IPS DF 6.9 (cell line): ENCODE data around the gene GLA.

Experiments used
- DNase-seq: peaks from one replicate; pipeline ENCODE4 v3.0.0-alpha.2; 2013; ENCODE audit warnings: low read depth, low spot score
- H3K27ac ChIP-seq: one replicate; pipeline ENCODE4 v1.5.1; 2013; ENCODE audit warnings: low read length, control low read depth
- H3K27me3 ChIP-seq: 2 replicates; pipeline ENCODE4 v1.6.1; 2013; ENCODE audit warnings: mild to moderate bottlenecking, low read length; ENCODE audit not compliant: control insufficient read depth, insufficient read depth
- H3K36me3 ChIP-seq: 2 replicates; pipeline ENCODE4 v1.6.1; 2013; ENCODE audit warnings: low read length; ENCODE audit not compliant: control insufficient read depth, insufficient read depth
- H3K4me1 ChIP-seq: 2 replicates; pipeline ENCODE4 v1.6.1; 2013; ENCODE audit warnings: low read length; ENCODE audit not compliant: control insufficient read depth, insufficient read depth
- H3K4me3 ChIP-seq: 2 replicates; pipeline ENCODE4 v1.5.1; 2013; ENCODE audit warnings: mild to moderate bottlenecking, low read length
- H3K9me3 ChIP-seq: 2 replicates; pipeline ENCODE4 v1.6.1; 2013; ENCODE audit warnings: low read length, inconsistent platforms; ENCODE audit not compliant: control insufficient read depth, insufficient read depth
- WGBS: extraction: QIAGEN DNeasy Blood & Tissue Kit; methylation state at CpG from one replicate; pipeline ENCODE4 v1.1.7; 2013; ENCODE audit warnings: mixed read lengths, missing lambda C conversion rate; ENCODE audit not compliant: insufficient read length, insufficient coverage; 5-methylcytosine and 5-hydroxymethylcytosine counted together

GLA gene

DNA sequence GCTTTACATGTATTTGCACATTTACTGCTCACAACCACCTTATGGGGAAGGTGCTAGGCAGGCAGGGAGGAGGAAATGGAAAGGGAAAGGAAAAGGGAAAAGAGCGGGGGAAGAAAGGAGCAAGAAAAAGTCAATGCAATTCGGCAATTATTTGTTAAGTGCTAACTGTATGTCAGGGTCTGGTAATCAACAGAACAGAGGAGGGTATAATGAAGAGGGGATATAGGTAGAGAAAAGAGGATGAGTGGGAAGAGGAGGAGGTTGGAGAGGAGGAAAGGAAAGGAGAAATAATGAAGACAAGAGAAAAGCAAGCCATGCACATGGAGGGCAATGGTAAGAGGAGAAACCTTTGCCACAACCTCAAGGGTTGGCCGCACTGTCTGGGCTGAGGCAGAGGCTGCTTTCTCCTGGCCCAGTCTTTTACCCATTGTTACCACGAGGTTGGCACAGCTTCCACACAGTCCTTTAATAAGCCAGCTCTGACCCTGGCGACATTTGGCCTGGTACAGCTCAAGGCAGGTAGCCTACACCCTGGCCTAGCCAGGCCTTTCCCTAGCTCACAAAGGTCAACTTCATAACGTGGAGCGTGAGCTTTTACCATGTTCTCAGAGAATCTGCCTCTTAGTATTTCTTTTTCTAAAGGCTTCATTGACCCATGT is 22.6 kb downstream of the GLA start:
- H3K27ac ChIP-seq = no peak overlapping the region
- WGBS = no CpG with 5 or more reads among the region's 7 CpGs
- H3K4me1 ChIP-seq = no peaks in the 10 kb centered on the region
- no peaks in the 10 kb centered on the region for H3K27me3 ChIP-seq
- H3K36me3 ChIP-seq = no peaks in the 10 kb centered on the region
- H3K4me3 ChIP-seq = no peak overlapping the region
- H3K9me3 ChIP-seq = no peaks in the 10 kb centered on the region
- DNase-seq = no peak

DNA sequence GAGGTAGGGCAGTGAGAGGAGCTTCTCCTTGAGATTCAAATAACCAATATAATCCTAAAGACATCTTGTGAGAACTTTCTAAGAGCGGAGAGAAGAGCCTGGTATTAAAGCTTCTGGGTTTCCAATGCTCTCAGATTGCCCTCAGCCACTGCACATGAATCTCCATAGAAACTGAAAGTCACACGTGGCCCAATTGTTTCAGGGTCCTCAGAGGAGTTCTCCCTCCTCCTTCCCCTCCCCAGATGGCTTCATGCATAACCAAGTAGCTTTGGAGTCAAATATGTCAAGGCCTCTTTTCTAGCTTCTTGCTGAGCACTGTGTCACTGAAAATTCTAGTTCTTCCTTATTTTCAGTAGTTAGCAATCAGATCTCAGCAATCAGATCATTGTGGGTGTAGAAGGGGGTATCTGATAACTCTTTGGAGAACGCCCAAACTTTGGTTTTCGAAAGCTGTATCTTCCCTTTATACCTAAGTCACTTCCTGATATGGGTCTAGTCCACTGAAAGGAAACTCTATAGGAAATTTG is 24.0 kb downstream of the GLA start:
- Histone ChIP-seq H3K27ac (no peak overlapping the region), H3K4me3 (no peak overlapping the region)
- no peak for DNase-seq

DNA sequence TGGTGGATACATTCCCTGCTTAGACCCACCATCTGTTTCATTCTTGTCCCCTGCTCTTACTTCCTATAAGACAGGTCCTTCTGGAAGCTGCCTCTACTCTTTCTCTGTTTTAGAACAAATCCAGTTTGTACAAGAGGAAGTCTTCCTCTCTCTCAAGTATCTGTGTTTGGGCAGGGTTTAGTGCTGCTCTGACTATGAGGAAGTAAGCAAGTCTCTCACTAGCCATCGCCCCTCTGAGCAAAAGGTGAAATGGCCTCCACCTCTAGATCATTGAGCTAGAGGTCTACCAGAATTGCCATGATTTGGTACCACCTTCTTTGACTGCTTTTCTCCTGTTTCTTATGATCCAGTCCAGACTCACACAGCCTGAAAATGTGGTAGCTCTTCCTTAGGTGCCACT is 30.2 kb downstream of the GLA start:
- WGBS = no CpG with 5 or more reads among the region's 1 CpG
- Histone ChIP-seq H3K4me3 (no peak overlapping the region), H3K27me3 (no peaks in the 10 kb centered on the region), H3K36me3 (no peaks in the 10 kb centered on the region), H3K9me3 (no peaks in the 10 kb centered on the region), H3K27ac (no peak overlapping the region), H3K4me1 (no peaks in the 10 kb centered on the region)
- DNase-seq = no peak

More for the DNA sequence above, 24.0 kb downstream of the GLA start:
- Histone ChIP-seq H3K27me3 (no peaks in the 10 kb centered on the region), H3K36me3 (no peaks in the 10 kb centered on the region), H3K9me3 (no peaks in the 10 kb centered on the region), H3K4me1 (no peaks in the 10 kb centered on the region)
- no CpG with 5 or more reads among the region's 4 CpGs for WGBS

DNA sequence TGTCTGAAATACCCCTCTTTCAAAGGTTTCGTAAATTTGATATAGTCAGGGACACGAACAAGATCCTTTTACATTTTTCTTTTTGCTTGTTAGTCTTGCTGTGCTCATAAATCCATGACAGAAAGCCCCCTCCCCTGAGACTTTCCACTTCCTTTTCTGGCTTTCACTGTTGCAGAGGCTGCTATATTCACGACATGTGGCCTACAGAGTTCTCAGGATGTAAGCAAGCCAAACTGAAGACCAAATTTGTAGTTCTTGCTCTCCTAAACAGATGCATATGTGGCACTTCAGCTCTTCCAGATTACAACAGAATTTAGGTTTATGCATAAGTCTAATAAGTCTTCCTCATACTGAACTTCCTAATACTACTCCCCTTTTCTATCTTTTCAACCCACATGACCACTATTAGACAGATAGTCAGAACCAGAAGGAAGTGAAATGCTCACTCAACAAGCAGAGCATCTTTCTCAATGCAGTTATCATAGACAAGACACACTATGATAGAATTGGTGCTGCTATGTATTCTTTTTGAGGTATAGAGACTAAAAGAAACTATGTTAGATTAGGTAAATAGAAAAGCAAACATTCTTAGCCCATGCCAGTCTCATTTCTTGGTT is 36.7 kb downstream of the GLA start:
- no peak for DNase-seq
- WGBS = no CpG with 5 or more reads among the region's 3 CpGs
- no peak overlapping the region for H3K4me3 ChIP-seq
- no peaks in the 10 kb centered on the region for H3K27me3 ChIP-seq
- no peaks in the 10 kb centered on the region for H3K4me1 ChIP-seq
- H3K27ac ChIP-seq = no peak overlapping the region
- H3K9me3 ChIP-seq = no peaks in the 10 kb centered on the region
- H3K36me3 ChIP-seq = no peaks in the 10 kb centered on the region

DNA sequence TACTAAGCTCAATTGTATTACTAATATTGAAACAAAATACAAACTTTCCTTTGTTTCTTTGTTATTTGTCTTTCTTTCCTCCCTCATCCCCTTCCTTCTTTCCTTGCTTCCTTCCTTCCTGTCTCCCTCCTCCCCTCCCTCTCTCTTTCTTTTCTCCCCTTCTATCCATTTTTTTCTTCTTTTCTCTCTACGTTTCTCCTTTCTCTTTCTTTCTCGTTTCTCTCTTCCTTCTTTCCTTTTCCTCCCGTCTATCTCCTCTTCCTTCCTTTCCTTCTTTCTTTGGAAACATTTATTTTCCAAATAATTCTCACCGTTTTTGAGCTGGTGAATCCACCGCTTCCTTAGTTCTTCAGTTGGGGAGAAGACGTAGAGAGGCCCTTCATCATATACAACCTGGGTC is 38.0 kb downstream of the GLA start:
- Histone ChIP-seq H3K27ac (no peak overlapping the region), H3K4me1 (no peaks in the 10 kb centered on the region), H3K9me3 (no peaks in the 10 kb centered on the region), H3K27me3 (no peaks in the 10 kb centered on the region), H3K36me3 (no peaks in the 10 kb centered on the region), H3K4me3 (no peak overlapping the region)
- DNase-seq = no peak
- WGBS = 99% methylated on average over 3 of the region's 6 CpGs

DNA sequence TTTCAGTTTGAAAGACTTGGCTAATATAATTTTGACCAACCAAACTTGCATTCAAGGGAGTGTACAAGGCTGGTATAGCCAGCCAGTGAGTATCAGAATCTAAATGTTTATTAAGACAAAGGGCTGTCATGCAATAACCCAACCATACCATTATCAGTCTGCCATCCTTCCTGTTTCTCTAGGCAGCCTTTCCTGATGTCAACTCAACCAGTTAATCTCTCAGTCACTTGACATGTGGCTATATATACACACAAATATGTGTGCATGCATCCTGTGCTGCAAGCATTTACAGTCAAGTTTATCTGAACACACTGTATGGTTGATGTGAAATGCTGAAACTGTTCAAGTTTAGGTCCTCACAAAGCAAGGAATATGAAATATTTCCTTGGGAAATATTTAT is 38.9 kb downstream of the GLA start:
- Histone ChIP-seq H3K9me3 (no peaks in the 10 kb centered on the region), H3K27me3 (no peaks in the 10 kb centered on the region), H3K27ac (no peak overlapping the region), H3K36me3 (no peaks in the 10 kb centered on the region), H3K4me3 (no peak overlapping the region), H3K4me1 (no peaks in the 10 kb centered on the region)
- no peak for DNase-seq

DNA sequence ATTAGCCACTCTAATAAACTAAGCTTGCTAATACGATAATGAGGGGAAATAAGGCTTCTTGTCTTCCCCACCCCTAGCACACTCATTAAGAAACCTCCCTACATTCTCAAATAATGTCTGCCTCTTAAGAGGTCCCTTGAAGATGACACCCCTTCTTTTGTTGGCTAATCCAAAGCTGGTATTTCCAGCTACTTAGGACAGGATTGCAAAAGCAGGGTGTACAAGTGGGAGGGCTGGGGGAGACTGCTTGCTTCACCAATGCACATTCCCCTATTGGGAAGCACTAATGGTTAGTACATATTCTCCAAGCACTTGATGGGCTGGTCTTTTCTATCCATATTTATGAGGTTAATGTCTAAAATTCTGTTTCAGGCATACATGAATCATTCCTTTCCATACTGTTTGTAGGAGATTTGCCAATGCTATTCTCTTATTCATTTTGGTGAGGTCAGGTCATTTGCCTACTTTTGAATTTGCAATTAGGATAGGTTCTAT is 42.4 kb downstream of the GLA start:
- no CpG with 5 or more reads among the region's 1 CpG for WGBS
- no peak overlapping the region for H3K27ac ChIP-seq
- H3K36me3 ChIP-seq = no peaks in the 10 kb centered on the region
- no peaks in the 10 kb centered on the region for H3K27me3 ChIP-seq
- no peaks in the 10 kb centered on the region for H3K9me3 ChIP-seq
- DNase-seq = no peak
- H3K4me3 ChIP-seq = no peak overlapping the region
- no peaks in the 10 kb centered on the region for H3K4me1 ChIP-seq

DNA sequence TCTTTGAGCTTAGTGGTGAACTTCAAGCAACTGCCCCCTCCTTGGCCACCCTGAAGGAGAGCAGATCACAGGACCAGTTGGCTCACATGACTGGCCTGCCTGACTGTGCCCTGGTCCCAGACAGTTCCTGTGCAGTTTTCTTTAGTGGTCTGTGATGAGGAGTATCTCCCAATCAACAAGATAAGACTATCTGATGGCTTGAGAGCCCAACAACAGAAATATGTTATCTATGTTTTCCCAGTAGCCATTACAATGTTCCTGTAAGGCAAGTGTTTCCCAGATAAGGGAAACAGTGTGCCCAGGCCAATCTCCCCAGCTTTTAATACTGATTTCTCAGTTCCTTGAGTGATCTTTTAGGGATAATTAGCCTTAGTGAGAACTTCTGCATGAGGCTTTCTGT is 45.0 kb downstream of the GLA start:
- no peaks in the 10 kb centered on the region for H3K9me3 ChIP-seq
- no peak overlapping the region for H3K27ac ChIP-seq
- H3K36me3 ChIP-seq = no peaks in the 10 kb centered on the region
- H3K27me3 ChIP-seq = no peaks in the 10 kb centered on the region
- no peak for DNase-seq
- H3K4me1 ChIP-seq = no peaks in the 10 kb centered on the region
- no peak overlapping the region for H3K4me3 ChIP-seq

DNA sequence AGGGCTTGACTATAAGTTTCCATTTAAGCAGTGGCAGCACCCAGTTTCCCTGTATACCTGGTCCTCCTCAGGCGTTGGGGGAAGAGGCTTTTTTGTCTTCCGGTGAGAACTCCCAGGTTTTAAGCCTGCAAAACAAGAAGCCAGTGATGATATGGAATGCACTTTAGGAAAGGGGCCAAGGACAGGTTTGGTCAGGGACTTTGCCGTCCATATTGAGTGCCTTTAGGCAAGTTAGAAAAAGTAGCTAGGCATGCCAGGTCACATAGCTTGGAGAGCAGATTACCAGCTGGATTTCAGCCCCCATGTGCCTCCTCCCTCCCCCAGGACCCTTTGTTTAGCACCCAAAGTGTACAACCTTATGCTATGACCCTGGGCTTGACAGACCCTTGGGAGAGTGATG is 45.6 kb downstream of the GLA start:
- DNase-seq = no peak
- no peaks in the 10 kb centered on the region for H3K36me3 ChIP-seq
- no peak overlapping the region for H3K4me3 ChIP-seq
- no peaks in the 10 kb centered on the region for H3K9me3 ChIP-seq
- no peaks in the 10 kb centered on the region for H3K4me1 ChIP-seq
- H3K27ac ChIP-seq = no peak overlapping the region
- H3K27me3 ChIP-seq = no peaks in the 10 kb centered on the region
- no CpG with 5 or more reads among the region's 3 CpGs for WGBS

DNA sequence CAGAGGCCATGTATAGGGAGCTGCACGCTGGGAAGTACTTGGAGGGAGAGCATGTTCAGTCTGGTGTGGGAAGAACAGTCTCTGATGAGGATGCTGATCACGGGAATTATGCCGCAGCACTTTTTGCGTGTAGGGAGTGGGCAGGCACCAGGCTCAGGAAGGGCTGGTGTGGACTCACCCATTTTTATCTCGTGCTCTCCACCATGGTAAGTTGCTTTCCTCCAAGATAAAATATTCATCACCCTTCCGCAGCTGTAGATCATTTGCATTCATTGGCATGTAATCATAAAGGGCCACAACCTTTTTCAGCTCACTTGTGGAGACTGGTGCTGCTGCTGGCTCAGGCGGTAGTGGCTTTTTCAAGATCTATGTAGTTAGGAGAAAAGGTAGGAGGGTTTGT is 47.3 kb downstream of the GLA start:
- H3K27ac ChIP-seq = no peak overlapping the region

DNA sequence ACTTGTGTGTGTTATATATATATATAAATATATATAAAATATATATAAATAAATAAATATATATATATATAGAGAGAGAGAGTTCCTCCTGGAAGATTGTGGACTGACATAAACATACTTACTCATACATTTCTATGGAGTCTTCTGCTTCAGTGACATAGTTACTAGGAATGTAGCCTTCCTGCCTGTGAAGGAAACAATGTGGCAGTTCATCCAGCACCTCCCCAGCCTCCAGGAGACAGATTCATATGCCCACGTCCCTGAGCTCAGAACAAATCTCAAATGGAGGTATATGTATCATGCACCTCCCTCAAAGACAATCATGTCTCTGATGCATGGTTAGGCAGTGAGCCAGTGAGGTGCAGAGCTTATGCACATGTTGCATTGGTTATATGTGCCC is 47.8 kb downstream of the GLA start:
- Histone ChIP-seq H3K4me1 (no peaks in the 10 kb centered on the region), H3K4me3 (no peak overlapping the region), H3K9me3 (no peaks in the 10 kb centered on the region), H3K27me3 (no peaks in the 10 kb centered on the region), H3K36me3 (no peaks in the 10 kb centered on the region), H3K27ac (no peak overlapping the region)
- no CpG with 5 or more reads among the region's 1 CpG for WGBS
- DNase-seq = no peak

More for the DNA sequence above, 47.3 kb downstream of the GLA start:
- H3K4me3 ChIP-seq = no peak overlapping the region
- H3K9me3 ChIP-seq = no peaks in the 10 kb centered on the region
- DNase-seq = no peak
- H3K27me3 ChIP-seq = no peaks in the 10 kb centered on the region
- no peaks in the 10 kb centered on the region for H3K36me3 ChIP-seq
- WGBS = no CpG with 5 or more reads among the region's 7 CpGs
- H3K4me1 ChIP-seq = no peaks in the 10 kb centered on the region
